Stimulated activated CD4-positive, alpha-beta T cell treated with anti-CD3 and anti-CD28 coated beads, Interleukin-2, amount 100 ng/mL, for 24 hours (primary cell): ENCODE results near the gene SETD1B.

Experiments used
- DNase-seq, 2 donors: peaks; one replicate each; pipeline ENCODE4 v3.0.0-alpha.2; 2020

Gene SETD1B

GRCh38 chr12:121810234-121810817 is 6.5 kb downstream of the SETD1B start:
- no peak for DNase-seq

DNA sequence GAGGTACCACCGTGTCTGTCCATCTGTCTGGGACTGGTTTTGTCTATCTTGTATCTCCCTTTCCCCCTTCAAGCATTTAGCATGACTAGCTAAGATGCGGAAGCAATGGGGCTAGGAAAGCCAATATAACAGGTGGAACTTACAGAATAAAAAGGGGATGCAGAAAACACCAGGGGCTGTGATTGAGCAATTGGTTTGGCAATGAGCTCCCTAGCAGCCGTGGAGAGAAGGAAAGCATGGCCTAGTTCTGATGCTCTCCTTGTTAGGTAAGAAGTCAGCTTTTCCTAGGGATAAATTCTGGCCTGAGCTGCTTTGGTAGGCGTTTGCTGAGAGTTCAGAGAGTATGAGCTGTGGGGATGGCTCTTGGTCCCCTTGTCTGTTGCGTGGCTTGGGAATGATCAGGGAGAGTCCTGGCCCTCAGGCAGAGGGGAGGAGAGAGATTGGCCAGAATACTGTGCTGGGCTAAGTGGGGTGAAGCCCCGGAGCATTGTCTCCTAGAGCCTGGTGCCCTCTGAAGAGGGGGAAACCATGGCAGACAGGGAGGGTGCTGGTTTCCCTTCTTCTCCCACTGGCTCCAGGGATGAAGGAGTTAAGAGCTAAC is 7.1 kb downstream of the SETD1B start:
- DNase-seq: no peak

DNA sequence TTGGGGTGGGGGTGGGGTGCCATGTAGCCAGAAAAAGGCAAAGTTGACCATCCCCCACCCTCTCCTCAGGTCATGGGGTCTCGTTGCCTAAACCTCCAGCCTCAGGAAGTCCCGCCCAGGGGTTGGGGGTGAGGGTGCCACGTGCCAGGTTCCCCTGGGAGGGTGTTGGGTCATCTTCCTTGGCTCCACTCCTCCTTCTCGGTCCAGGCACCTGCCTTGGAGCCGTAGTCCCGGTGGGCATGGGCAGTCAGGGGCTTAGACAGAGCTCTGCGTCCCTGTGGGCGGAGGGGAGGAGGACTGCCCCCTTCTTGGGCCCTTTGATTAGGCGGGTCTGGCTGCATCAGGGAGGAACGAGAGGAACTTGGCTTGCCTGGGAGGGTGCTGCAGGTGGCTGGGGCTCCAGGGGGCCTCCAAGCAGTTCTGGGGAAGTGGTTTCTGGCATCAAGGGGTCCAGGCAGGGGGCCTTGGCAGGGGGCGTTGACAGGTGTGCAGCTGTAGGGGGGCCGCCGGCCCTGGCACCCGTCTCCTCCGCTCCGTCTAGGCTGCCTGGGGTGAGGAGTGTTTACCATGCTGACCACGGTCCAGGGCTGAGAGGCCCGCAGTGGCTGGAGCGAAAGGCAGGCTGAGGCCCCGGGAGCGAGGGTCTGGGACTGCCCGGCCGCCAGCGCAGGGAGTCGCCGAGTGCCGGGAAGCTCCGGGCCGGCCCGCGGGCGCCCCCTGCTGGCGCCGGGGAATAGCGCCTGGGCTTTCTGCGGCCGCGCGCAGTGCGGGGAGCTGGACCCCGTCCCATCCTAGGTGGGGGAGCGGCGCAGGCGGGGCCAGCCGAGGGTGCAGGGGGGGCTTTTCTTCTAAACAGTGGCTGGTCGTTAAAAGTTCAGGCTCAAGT is 7.9 kb downstream of the SETD1B start:
- DNase-seq: peak; percentile 77 to 78

DNA sequence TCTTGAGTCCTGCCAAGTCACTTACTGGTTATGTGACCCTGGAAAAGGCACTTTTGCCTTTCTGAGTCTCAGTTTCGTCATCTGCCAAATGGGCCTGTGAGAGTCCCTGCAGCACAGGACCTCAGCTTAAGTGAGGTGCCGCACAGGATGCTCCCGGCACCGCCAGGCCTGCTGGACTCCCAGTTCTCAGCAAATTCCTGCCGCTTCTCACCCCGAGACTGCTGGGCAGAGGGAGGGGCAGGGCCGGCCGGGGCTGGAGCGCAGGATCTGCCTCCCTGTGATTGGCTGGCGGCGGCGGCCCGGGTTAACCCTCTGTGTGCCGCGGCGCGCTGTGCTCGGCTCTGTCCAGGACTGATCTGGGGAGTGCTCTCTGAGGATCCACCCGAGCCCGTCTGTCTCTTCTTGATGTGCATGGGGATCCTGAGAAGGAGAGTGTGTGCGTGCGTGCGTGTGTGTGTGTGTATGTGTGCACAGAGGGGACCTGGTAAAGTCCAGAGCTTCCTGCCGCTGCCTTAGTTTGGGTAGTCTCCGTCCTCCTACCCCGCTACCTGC is 8.6 kb downstream of the SETD1B start:
- DNase-seq: peak; percentile 51 to 68

DNA sequence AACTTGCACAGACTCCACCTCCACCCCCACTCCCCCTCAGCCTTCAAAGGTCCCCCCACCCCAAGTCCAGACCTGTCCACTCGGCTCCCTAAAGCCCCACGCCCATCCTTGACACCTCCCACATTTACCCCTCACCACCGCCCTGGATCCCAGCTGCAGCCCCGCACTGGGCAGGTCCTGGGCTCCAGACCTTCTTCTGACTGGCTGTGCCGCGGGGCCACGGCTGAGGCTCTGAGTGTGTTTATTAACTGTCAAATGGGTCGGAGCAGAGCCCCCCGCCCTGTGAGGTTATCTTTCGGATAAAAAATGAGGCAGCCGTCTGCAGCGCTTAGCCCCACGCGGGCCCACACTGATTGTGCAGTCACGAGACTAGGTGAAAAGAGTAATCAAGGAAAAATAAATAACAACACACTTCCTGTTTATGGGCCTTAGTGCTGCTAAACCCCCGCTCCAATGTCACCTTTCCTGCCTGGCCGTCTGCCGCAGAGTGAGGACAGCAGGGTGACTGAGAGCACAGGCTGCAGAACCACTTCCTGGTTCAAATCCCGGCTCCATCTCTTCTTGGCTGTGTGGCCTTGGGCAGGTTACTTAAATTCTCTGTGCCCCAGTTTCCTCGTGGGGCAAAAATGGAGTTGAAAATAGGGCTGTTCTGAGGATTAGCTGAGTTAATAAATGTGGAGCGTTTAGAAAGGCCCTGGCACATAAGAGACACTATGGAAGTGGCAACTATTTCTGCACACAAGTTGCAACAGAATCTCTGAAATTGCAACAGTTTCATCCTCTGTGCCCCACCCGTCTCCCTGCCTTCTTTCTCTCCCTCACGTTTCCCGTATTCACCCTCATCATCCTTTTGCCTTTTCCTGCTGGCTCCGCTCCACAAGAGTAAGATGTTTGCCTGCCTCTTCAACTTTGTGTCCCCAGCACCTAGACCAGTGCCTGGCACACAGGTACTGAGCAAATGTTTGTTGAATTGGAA is 9.4 kb downstream of the SETD1B start:
- DNase-seq: no peak

GRCh38 chr12:121813951-121814350 is 10.1 kb downstream of the SETD1B start:
- DNase-seq: no peak

GRCh38 chr12:121814429-121815119 is 10.8 kb downstream of the SETD1B start:
- DNase-seq: no peak

DNA sequence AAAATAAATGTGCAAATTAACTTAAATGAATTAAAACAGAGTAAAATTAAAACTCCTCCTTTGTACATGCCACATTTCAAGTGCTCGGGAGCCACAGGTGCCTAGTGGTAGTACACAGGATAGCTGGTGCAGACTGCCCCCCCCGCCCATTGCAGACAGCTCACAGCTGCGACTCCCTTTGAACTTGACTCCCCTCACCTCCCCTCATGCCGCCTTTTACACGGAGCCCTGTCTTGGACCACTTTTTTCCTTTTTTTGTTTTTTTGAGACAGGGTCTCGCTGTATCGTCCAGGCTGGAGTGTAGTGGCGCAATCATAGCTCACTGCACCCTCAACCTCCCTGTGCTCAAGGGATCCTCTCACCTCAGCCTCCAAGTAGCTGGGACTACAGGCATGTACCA is 11.5 kb downstream of the SETD1B start:
- no peak for DNase-seq

DNA sequence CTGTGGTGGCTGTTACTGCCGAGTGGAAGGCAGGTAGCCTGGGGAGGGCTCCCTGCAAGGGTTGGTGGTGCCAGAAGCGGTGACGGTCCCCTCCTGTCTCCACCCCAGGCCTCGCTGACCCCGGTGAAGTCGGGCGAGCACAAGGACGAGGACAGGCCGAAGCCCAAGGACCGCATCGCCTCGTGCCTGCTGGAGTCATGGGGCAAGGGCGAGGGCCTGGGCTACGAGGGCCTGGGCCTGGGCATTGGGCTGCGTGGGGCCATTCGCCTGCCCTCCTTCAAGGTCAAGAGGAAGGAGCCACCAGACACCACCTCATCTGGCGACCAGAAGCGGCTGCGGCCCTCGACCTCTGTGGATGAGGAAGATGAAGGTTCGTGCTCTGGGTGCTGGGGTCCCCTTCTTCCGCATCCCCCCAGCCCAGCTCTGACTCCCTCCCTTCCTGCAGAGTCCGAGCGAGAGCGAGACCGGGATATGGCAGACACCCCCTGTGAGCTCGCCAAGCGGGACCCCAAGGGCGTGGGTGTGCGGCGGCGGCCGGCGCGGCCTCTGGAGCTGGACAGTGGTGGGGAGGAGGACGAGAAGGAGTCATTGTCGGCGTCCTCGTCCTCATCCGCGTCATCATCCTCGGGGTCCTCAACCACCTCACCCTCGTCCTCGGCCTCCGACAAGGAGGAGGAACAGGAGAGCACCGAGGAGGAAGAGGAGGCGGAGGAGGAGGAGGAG is 13.3 kb downstream of the SETD1B start:
- no peak for DNase-seq

GRCh38 chr12:121817648-121818043 is 13.8 kb downstream of the SETD1B start:
- DNase-seq: no peak

DNA sequence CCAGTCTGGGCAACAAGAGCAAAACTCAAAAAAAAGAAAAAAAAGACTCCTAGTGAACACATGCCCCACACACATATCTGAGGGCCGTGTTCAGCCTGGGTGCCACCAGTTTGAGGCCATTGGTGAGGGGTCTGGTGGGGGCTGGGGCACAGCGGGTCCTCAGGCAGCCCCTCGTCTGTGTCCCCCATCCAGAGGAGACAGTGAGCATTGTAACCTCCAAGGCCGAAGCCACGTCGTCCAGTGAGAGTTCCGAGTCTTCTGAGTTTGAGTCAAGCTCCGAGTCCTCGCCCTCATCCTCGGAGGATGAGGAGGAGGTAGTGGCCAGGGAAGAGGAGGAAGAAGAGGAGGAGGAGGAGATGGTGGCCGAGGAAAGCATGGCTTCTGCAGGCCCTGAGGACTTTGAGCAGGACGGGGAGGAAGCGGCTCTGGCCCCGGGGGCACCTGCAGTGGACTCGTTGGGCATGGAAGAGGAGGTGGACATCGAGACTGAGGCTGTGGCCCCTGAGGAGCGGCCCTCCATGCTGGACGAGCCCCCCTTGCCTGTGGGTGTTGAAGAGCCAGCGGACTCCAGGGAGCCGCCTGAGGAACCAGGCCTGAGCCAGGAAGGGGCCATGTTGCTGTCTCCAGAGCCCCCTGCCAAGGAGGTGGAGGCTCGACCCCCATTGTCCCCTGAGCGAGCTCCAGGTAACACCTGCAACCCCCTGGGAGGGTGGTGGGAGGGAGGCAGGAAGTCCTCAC is 15.6 kb downstream of the SETD1B start:
- DNase-seq: no peak

GRCh38 chr12:121820056-121820455 is 16.2 kb downstream of the SETD1B start:
- no peak for DNase-seq

- no peak for DNase-seq
Observed at GRCh38 chr12:121822393-121823100, 18.7 kb downstream of the SETD1B start.

GRCh38 chr12:121823101-121823726 is 19.4 kb downstream of the SETD1B start:
- no peak for DNase-seq

DNA sequence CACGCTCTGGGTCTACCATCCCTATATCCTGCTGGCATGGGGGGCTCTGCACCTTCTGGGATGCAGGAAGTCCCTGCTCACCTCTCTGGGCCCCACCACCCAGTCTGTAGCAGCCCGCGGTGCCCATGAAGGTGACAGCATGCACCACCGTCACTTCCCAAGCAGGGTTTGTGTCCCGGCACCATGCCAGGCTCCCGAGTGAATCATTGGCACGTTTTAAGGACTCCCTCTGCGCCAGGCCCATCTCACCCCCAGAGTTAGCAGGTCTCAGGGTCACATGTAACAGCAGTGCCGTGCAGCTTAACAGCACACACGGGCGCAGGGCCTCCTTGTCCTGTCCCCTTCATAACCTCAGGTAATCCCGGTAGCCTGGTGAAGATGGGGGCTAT is 19.9 kb downstream of the SETD1B start:
- no peak for DNase-seq

DNA sequence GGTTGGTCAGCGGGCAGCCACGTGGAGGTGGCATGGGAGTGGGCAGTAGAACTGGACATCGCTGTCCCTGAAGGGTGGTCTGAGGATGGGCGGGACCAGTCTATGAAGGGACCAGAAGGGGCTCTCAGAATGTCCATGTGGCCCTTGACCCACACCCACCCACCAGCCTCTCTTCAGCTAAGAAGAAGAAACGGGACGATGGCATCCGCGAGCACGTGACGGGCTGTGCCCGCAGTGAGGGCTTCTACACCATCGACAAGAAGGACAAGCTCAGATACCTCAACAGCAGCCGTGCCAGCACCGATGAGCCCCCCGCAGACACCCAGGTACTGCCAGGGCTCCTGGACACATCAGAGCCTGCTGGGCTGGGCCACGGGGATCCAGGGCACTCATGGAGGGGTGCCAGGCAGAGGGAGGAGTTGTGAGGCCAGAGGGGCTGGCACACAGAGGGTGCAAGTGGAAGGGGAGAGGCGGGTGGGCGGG is 21.3 kb downstream of the SETD1B start:
- DNase-seq: no peak

DNA sequence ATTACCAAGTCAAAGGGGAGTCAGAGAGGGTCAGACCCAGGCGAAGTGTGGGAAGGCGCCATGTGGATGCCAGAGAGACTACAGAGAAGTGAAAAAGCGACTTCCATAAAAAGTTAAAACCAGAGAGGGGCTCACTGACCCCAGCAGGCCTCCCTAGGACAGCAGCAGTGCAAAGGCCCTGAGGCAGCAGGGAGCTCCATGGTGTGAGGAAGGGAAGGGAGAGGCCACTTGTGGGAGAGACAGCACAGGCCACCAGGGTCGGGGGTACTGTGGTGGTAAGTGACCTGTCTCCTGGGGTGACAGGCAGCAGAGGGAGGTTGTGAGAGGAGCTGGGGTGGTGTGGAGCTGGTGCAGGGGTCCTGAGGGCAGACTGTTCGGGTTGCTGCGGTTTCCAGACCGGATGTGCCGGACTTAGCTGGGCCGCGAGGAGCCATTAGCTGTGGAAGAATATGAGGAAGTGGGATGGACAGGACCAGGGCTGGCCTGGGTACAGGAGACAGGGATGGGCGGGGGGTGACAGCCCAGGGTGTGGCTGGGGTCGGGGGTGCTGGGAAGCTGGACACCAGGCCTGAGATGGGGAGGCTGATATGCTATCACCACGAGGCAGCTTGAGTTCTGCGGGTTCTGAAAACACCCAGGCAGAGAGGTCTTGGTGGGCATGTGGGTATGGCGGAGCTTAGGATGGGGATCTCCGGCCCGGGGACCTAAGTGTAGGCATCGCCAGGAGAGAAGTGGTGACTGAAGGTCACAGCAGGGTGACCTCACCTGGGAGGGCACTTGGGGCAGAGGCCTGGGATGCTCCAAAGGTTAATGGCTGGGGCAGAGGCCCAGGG is 22.7 kb downstream of the SETD1B start:
- DNase-seq: no peak
